HL-60 (cell line): Measurements from ENCODE around the gene CEP350.

Experiments
- DNase-seq, 2 experiments: peaks; one replicate each; pipeline ENCODE4 v3.0.0-alpha.2; 2010 to 2020; ENCODE audit warnings: low read depth in 1 of 2, low spot score in 1 of 2
- H3K27ac ChIP-seq: fragments of 250-450 bp; sonication (Bioruptor Pico); replicated peaks from 2 replicates; pipeline ENCODE4 v1.5.1; 2020; ENCODE audit warnings: mild to moderate bottlenecking, moderate library complexity
- H3K27me3 ChIP-seq: fragments of 250-450 bp; sonication (Bioruptor Pico); 2 replicates; pipeline ENCODE4 v1.5.1; 2021; ENCODE audit warnings: mild to moderate bottlenecking, moderate library complexity; ENCODE audit not compliant: insufficient read depth, poor library complexity, severe bottlenecking
- H3K4me3 ChIP-seq: replicated peaks from 2 replicates; pipeline ENCODE4 v1.5.1; 2011; ENCODE audit warnings: mild to moderate bottlenecking, control low read depth, low read length; ENCODE audit not compliant: insufficient read depth
- GABPA ChIP-seq: IDR thresholded peaks from 2 replicates; pipeline ENCODE4 v1.6.1; 2012; ENCODE audit warnings: low read depth
- POLR2AphosphoS5 ChIP-seq: IDR thresholded peaks from 2 replicates; pipeline ENCODE4 v1.6.1; 2012; ENCODE audit warnings: low read depth
- SPI1 ChIP-seq: IDR thresholded peaks from 2 replicates; pipeline ENCODE4 v1.6.1; 2012; ENCODE audit warnings: low read depth, mild to moderate bottlenecking, borderline replicate concordance
- TF ChIP-seq, protein P1 (sequence below): IDR thresholded peaks from one replicate; pipeline ENCODE4 v1.5.1; 2011; ENCODE audit warnings: low read length, control low read depth, inconsistent platforms; ENCODE audit not compliant: insufficient read depth
- TF ChIP-seq, protein P2 (sequence below): IDR thresholded peaks from 2 replicates; pipeline ENCODE4 v1.6.1; 2012; ENCODE audit warnings: low read depth; ENCODE audit not compliant: insufficient replicate concordance

The CEP350 gene

GRCh38 chr1:180092931-180093650 lies 138.5 kb downstream of the CEP350 start:
- no peak for DNase-seq
- TF ChIP-seq, protein P1, sequence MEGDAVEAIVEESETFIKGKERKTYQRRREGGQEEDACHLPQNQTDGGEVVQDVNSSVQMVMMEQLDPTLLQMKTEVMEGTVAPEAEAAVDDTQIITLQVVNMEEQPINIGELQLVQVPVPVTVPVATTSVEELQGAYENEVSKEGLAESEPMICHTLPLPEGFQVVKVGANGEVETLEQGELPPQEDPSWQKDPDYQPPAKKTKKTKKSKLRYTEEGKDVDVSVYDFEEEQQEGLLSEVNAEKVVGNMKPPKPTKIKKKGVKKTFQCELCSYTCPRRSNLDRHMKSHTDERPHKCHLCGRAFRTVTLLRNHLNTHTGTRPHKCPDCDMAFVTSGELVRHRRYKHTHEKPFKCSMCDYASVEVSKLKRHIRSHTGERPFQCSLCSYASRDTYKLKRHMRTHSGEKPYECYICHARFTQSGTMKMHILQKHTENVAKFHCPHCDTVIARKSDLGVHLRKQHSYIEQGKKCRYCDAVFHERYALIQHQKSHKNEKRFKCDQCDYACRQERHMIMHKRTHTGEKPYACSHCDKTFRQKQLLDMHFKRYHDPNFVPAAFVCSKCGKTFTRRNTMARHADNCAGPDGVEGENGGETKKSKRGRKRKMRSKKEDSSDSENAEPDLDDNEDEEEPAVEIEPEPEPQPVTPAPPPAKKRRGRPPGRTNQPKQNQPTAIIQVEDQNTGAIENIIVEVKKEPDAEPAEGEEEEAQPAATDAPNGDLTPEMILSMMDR: no peak
- TF ChIP-seq, protein P2, sequence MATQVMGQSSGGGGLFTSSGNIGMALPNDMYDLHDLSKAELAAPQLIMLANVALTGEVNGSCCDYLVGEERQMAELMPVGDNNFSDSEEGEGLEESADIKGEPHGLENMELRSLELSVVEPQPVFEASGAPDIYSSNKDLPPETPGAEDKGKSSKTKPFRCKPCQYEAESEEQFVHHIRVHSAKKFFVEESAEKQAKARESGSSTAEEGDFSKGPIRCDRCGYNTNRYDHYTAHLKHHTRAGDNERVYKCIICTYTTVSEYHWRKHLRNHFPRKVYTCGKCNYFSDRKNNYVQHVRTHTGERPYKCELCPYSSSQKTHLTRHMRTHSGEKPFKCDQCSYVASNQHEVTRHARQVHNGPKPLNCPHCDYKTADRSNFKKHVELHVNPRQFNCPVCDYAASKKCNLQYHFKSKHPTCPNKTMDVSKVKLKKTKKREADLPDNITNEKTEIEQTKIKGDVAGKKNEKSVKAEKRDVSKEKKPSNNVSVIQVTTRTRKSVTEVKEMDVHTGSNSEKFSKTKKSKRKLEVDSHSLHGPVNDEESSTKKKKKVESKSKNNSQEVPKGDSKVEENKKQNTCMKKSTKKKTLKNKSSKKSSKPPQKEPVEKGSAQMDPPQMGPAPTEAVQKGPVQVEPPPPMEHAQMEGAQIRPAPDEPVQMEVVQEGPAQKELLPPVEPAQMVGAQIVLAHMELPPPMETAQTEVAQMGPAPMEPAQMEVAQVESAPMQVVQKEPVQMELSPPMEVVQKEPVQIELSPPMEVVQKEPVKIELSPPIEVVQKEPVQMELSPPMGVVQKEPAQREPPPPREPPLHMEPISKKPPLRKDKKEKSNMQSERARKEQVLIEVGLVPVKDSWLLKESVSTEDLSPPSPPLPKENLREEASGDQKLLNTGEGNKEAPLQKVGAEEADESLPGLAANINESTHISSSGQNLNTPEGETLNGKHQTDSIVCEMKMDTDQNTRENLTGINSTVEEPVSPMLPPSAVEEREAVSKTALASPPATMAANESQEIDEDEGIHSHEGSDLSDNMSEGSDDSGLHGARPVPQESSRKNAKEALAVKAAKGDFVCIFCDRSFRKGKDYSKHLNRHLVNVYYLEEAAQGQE: no peak
- TF ChIP-seq POLR2AphosphoS5 (no peak), GABPA (no peak), SPI1 (no peak)
- Histone ChIP-seq H3K4me3 (no peak overlapping the region), H3K27me3 (no peaks in the 10 kb centered on the region), H3K27ac (no peak overlapping the region)

DNA sequence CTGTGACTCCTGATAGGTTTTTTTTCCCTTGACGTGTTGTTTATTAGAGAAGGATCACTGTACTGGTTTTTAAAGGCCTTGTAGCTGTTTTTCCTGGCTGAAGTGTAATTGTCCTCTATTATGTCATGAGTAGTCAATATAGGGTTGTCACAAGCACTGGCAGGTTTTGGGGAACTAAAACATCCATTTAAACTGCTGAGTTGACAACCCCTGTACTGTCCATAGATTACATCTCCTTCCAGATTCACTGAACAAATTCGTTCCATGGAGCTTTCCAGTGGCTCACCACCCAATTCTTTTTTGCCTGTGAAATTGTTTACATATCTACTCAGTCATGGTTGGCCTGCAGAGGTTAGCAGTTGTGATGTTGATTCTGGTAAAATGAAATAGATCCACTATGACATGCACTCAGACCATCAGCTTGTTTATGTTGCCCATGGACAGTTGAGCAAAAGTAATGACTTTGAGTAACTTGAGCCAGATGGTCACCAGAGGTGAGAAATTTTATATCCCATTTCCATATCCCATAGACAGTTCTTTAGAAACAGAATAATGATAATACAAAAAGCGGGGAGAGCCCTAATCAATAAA lies 140.2 kb downstream of the CEP350 start:
- H3K4me3 ChIP-seq: no peak overlapping the region
- H3K27ac ChIP-seq: no peak overlapping the region
- no peak for DNase-seq
- no peaks in the 10 kb centered on the region for H3K27me3 ChIP-seq
- TF ChIP-seq POLR2AphosphoS5: no peak
- TF ChIP-seq, protein P1: no peak
- no peak for TF ChIP-seq GABPA
- TF ChIP-seq, protein P2: no peak
- TF ChIP-seq SPI1: no peak

DNA sequence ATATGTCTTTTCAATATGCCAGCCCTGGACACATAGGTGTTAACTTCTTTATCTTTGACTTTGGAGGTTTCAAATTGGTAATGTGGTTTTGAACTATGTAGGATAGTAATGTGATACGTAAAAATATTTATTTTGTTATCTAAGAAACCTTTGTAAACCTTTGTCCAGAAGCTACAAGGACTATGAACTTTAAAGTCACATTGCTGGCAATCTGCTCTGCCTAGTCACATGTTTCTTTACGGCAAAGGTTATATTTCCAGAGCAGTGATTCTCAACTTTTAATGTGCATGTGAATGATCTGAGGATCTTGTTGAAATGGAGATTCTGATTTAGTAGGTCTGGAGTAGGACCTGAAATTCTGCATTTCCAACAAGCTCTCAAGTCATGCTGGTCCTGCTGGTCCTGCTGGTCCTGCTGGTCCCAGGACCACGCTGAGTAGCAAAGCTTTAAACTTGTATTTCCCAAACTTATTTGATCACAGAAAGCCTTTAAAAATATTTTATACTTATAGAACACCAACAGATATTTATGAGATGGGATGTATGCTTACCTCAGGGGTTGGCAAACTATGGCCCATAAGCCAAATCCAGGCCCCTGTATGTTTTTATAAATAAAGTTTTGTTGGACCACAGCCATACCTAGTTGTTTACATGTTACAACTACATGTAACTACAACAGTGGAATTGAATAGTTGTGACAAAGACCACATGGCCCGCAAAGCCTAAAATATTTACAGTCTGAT lies 142.1 kb downstream of the CEP350 start:
- no peak overlapping the region for H3K27ac ChIP-seq
- no peaks in the 10 kb centered on the region for H3K27me3 ChIP-seq
- TF ChIP-seq GABPA: no peak
- TF ChIP-seq, protein P1: no peak
- DNase-seq: no peak
- H3K4me3 ChIP-seq: no peak overlapping the region
